NCI-H128 (cell line): Measurements from ENCODE around the gene GGPS1.
"Not testable (repeated sequence)": the region's sequence is repeated elsewhere in the genome, so short reads cannot be mapped to it uniquely, and the experiment has no call there.

ENCODE experiments used
- DNase-seq: peaks from one replicate; lab custom pipeline; 2025; ENCODE audit not compliant: unreplicated experiment; lab: John Stamatoyannopoulos, UW

Gene GGPS1

DNA sequence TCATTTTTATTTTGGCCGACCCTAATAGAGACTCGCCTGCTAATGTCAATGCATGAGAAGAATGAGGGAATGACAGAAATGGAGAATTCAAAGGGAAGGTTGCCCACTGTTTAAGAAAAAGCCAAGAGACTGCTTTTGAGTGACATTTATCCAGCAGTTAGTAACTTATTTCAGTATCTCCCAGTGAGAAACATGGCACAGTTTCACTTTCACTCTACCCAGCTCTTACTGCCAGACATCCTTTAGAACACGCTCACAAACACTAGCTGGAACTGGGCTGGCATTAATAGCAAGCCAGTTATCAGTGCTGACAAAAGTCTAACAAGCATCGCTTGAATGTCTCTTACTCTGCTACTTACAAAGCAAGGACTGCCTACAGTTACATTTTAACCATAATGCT is 8.5 kb downstream of the GGPS1 start:
- no peak for DNase-seq

DNA sequence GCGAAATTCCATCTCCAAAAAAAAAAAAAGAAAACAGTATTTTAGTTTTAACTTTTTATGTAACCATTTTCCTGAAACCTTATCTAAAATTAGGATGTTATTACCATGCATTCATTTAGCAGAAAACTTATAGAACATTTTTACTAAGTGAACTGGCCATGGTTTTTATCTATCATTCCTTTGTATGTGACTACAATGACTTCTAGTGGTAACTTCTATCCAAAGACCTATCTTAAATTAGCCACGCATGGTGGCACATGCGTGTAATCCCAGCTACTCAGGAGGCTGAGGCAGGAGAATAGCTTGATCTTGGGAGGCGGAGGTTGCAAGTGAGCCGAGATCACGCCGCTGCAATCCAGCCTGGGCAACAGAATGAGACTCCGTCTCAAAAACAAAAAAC is 11.4 kb downstream of the GGPS1 start:
- no peak for DNase-seq

DNA sequence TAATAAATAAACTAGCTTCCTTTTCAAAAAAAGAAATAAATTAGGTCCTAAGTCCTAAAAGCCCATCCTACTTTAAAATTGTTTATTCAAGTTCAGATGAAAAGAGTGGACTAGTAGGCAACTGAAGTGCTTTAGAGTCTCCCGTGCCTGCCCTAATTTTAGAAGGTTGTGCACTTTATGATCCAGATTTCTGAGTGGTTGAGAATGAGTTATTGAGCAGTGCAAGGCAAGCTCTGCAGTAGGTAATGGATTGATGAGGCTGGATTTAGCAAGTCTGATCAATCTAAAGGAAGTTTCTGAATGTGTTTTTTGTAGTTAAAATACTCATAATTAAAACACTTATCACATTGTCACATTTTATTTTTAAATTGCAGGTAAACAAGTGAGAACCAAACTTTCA is 13.0 kb downstream of the GGPS1 start:
- DNase-seq: no peak

DNA sequence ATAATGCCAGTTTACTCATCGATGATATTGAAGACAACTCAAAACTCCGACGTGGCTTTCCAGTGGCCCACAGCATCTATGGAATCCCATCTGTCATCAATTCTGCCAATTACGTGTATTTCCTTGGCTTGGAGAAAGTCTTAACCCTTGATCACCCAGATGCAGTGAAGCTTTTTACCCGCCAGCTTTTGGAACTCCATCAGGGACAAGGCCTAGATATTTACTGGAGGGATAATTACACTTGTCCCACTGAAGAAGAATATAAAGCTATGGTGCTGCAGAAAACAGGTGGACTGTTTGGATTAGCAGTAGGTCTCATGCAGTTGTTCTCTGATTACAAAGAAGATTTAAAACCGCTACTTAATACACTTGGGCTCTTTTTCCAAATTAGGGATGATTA is 13.7 kb downstream of the GGPS1 start:
- DNase-seq: no peak

DNA sequence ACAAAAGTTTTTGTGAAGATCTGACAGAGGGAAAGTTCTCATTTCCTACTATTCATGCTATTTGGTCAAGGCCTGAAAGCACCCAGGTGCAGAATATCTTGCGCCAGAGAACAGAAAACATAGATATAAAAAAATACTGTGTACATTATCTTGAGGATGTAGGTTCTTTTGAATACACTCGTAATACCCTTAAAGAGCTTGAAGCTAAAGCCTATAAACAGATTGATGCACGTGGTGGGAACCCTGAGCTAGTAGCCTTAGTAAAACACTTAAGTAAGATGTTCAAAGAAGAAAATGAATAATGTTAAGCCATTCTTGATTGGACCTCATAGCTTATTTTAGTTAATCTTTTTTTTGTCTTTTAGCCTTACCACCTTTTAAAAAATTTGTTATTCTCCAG is 14.1 kb downstream of the GGPS1 start:
- no peak for DNase-seq

DNA sequence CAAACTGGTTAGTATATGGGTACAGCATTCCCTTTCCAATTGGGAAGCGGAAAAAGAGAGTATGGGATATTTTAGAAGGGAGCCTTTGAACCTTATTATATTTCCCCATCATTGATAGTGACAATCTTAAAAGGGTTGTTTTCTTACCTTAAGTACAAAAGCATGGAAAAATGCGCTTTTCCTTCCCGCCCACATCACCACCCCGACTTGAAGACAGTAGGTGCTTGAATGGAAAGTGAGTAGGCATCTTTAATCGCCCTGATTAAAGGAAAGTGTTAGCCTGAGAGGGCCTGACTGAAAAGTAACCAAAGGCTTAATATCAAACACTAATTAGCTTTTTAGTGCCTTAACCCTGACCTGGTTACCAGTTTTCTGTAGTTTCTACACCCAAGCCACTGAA is 15.4 kb downstream of the GGPS1 start:
- no peak for DNase-seq

DNA sequence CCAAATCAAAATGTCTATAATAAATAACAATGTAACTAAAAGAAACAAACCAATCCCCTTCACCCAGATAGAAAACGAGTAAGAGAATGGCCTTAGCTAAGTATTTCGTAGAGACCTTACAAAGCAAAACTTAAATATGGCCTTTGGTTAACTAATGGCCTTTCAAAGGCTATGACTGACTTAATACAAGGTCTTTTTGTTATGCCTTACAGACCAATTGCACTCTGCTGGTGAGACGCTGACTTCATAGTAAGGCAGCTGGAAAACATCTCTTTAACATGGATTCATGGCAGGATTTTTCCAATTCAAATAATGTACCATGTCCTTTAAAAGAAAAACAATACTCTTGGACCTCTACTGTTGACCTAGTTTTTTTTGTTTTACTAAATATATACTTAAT is 23.1 kb downstream of the GGPS1 start:
- DNase-seq: no peak

DNA sequence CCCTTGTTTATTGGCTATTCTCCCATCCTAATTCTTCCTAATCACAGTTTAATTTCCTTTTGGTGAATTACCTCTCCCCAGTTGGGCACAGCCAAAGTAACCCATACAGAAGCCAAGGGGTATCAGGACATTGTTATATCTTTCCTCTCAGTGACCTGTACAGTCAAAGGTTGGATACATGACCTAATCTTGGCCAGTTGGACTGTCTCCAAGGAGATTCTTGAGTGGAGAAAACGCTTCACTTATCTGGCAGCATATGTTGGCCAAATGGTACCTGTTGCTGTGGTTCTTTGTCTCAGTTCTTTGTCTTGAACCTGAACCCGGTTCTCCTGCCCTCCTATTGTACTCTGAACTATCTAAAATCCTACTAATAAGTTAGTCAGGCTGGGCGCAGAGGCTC is 23.5 kb downstream of the GGPS1 start:
- DNase-seq: no peak

DNA sequence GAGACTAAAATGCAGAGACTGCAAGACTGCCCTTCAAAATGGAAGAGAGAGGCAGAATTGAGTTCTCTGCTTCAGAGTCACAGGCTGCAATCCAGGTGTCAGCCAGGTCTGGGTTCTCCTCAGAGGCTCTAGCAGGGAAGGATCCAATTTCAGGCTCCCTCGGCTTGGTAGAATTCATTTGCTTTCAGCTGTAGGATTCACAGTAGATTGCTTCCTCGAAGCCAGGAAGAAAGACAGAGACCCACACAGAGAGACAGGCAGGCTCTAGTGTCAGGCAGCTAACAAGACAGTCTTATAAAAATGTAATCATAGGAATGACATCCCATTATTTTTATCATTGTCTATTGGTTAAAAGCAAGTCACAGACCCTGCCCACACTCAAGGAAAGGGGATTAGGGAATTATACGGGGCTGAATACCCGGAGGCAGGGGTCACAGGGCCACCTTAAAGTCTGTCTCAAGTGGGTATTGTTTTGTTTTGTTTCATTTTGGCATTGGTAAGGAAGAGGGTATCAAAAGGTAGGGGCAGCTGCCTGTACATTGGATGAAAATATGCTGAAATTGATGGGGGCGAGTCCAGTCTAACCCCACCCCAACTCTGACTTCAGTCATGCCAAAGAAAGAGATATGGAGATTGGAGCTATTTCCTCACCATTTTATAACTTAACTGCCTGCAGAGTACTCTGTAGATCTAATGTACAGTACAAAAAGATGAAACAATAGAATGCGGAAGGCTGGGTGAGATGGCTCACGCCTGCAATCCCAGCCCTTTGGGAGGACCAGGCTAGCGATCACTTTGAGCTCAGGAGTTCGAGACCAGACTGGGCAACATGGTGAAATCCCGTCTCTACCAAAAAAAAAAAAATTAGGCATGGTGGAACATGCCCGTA is 29.4 kb downstream of the GGPS1 start:
- DNase-seq: peak; percentile 20

DNA sequence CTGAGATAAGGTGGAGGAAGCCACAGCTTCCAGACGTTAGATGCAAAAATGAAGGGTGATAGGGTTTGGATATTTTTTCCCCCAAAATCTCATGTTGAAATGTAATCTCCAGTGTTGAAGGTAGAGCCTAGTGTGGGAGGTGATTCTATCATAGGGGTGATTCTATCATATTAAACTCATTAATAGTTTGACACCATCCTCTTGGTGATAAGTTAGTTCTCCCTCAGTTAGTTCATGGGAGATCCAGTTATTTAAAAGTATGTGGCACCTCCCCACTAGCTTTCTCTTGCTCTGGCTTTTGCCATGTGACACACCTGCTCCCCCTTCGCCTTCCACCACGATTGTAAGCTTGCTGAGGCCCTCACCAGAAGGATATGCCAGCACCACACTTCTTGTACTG is 30.5 kb downstream of the GGPS1 start:
- DNase-seq: no peak

DNA sequence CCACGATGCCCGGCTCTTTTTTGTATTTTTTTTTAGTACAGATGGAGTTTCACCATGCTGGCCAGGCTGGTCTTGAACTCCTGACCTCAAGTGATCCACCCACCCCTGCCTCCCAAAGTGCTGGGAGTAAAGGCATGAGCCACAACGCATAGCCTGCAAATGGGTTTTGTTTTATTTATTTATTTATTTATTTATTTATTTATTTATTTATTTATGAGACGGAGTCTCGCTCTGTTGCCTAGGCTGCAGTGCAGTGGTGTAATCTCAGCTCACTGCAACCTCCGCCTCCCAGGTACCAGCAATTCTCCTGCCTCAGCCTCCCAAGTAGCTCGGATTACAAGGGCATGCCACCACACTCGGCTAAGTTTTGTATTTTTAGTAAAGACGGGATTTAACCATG is 35.8 kb downstream of the GGPS1 start:
- DNase-seq: not testable (repeated sequence)

DNA sequence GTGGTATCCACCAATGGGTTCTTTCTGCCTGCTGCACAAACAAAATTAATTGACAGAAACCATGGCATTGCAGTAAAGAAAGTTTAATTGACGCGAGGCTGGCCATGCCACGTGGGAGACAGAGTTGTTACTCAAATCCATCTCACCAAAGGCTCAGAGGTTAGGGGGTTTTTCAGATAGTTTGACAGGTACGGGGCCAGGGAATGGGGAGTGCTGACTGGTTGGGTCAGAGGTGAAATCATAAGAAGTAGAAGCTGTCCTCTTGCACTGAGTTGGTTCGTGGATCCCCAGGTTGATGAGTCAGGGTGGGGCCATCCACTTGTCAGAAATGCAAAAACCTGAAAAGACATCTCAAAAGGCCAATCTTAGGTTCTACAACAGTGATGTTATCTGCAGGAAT is 37.9 kb downstream of the GGPS1 start:
- no peak for DNase-seq

DNA sequence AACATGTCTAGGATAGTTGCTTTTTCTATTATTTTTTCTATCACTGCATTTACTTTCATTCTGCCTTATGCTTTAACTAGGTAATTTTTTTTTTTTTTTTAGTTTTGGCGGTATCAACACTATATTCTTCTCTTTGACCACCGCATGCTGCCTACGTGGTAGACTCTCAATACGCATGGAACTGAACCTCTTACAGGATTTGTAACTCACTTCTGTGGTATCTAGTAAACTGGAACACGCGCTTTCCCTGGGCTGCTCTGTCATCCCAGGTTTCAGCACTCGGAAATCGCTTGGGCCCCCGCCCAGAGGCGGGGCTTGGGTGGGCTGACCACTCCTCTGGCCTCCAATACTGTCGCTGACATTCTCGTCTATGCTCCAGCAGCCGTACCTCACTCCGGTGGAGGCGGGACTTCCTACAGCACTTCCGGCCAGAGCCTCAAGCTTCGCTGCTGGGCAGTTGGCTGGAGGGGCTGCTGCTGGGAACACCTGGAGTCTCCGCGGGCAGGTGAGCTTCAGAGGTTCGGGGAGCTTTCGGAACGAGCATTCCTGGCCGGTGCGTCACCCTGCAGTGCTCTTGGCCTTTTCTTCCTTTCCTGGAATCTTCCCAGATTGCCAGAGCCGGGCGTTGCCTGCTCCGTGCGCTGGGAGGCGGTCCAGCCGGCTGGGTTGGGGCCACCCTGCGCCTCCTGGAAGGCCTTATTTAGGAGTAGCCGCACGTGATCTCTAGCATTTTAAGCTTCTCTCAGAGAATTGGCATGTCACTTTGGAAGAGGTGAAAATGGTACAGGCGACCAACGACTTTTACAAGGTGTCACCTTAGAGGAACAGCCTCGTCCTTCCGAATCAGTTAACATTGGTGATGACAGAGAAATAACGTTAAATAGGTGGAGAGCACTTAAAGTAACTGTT is 38.9 kb downstream of the GGPS1 start, which contains the start of gene TBCE:
Gene TBCE, plus strand, starts transcription at position 428 of the 909 bp plus-strand sequence. CDS start 12,623 bp downstream, outside the sequence.
- peak; percentile 96 for DNase-seq

DNA sequence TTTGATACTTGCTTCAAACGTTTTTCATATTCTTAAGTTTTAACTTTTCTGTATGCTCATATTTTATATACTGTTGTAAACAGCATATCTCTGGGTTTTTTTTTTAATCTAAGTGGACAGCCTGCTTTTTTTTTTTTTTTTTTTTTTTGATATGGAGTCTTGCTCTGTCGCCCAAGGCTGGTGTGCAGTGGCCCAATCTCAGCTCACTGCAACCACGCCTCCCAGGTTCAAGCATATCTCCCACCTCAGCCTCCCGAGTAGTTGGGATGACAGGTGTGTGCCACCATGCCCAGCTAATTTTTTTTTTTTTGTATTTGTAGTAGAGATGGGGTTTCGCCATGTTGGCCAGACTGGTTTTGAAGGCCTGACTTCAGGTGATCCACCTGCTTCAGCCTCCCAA is 40.1 kb downstream of the GGPS1 start:
- DNase-seq: no peak

DNA sequence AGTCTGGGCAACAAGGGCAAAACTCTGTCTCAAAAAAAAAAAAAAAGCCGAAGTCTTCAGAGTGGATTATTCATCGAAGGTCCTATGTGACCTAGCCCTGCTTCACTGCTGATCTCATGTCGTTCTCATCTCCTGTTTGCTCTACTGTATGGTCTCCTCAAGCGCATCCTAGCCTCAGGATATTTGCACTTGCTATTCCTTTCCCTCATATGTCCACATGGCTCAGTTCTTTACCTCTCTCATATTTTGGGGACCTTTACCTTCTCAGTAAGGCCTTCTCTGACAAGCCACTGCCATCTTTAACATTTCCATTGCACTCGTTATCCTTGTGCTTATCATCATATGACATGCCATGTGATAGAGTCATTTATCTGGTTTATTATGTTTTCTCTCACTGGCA is 41.4 kb downstream of the GGPS1 start:
- DNase-seq: no peak

DNA sequence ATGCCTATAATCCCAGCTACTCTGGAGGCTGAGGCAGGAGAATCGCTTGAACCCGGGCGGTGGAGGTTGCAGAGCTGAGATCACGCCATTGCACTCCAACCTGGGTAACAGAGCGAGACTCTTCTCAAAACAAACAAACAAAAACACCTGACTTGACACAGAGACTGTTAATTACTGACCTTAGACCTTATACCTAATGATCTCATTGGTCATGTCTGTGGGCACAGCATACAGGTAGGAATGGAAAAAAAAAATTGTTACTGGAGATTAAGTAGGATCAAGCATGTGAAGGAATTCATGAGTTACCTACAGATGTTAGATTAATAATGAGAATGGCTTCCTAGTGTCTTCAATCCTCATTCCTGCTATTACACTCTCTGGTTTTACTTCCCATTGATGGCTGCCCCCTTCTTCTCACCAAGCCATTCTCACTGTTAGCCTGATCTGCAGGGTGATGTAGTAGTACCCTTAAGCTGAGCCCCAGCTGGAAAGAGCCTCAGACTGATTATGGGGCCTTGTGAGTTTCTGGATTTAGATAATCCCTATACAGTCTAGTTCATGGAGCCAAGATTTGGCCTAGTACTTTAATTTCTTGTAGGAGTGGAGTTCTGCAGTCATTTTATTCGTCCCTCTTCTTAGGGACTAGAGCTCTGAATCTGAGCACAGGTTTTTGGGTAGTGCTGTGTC is 47.7 kb downstream of the GGPS1 start:
- DNase-seq: no peak

DNA sequence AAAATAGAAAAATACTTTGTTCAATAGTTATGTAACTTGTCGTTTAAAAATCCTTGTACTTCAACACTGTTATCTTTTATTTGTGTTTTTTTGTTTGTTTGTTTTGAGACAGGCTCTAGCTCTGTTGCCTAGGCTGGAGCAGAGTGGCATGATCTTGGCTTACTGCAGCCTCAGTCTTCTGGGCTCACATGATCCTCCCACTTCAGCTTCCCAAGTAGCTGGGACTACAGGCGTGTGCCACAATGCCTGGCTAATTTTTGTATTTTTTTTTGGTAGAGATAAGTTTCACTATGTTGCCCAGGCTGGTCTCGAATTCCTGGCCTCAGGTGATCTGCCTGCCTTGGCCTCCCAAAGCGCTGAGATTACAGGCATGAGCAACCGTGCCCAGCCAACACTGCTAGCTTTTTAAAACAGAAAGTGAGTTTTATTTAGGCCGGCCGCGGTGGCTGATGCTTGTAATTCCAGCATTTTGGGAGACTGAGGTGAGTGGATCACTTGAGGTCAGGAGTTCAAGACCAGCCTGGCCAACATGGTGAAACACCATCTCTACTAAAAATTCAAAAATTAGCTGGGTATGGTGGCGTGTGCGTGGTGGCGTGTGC is 49.9 kb downstream of the GGPS1 start:
- not testable (repeated sequence) for DNase-seq

DNA sequence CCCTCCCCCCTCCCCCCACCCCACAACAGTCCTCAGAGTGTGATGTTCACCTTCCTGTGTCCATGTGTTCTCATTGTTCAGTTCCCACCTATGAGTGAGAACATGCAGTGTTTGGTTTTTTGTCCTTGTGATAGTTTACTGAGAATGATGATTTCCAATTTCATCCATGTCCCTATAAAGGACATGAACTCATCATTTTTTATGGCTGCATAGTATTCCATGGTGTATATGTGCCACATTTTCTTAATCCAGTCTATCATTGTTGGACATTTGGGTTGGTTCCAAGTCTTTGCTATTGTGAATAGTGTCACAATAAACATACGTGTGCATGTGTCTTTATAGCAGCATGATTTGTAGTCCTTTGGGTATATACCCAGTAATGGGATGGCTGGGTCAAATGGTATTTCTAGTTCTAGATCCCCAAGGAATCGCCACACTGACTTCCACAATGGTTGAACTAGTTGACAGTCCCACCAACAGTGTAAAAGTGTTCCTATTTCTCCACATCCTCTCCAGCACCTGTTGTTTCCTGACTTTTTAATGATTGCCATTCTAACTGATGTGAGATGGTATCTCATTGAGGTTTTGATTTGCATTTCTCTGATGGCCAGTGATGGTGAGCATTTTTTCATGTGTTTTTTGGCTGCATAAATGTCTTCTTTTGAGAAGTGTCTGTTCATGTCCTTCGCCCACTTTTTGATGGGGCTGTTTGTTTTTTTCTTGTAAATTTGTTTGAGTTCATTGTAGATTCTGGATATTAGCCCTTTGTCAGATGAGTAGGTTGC is 53.8 kb downstream of the GGPS1 start:
- DNase-seq: not testable (repeated sequence)

DNA sequence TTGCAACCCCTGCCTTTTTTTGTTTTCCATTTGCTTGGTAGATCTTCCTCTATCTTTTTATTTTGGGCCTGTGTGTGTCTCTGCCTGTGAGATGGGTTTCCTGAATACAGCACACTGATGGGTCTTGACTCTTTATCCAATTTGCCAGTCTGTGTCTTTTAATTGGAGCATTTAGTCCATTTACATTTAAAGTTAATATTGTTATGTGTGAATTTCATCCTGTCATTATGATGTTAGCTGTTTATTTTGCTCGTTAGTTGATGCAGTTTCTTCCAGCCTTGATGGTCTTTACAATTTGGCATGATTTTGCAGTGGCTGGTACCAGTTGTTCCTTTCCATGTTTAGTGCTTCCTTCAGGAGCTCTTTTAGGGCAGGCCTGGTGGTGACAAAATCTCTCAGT is 57.3 kb downstream of the GGPS1 start:
- DNase-seq: not testable (repeated sequence)

DNA sequence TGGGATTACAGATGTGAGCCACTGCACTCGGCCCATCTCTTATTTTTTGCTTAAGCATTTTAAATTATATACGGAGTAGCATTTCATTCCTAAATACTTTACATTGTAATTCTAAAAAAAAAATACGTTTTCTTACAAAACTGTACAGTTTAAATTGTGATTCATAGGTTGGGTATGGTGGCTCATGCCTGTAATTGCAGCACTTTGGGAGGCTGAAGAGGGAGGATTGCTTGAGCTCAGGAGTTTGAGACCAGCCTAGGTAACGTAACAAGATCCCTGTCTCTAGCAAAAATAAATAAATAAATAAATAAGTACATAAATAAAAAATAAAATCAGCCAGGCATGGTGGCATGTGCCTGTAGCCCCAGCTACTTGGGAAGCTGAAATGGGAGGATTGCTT is 63.5 kb downstream of the GGPS1 start:
- DNase-seq: no peak
